SIG-M5 treated with dmso at 0.1 percent for 504 hours (cell line): Measurements from ENCODE around the gene CLTCL1.
A peak's percentile ranks its signal among the peaks of the same experiment; 100 is the strongest.
"Not testable (repeated sequence)": the region's sequence is repeated elsewhere in the genome, so short reads cannot be mapped to it uniquely, and the experiment has no call there.

ENCODE experiments used
- DNase-seq: peaks from one replicate; lab custom pipeline; 2025; ENCODE audit not compliant: unreplicated experiment; lab: John Stamatoyannopoulos, UW

CLTCL1 gene

DNA sequence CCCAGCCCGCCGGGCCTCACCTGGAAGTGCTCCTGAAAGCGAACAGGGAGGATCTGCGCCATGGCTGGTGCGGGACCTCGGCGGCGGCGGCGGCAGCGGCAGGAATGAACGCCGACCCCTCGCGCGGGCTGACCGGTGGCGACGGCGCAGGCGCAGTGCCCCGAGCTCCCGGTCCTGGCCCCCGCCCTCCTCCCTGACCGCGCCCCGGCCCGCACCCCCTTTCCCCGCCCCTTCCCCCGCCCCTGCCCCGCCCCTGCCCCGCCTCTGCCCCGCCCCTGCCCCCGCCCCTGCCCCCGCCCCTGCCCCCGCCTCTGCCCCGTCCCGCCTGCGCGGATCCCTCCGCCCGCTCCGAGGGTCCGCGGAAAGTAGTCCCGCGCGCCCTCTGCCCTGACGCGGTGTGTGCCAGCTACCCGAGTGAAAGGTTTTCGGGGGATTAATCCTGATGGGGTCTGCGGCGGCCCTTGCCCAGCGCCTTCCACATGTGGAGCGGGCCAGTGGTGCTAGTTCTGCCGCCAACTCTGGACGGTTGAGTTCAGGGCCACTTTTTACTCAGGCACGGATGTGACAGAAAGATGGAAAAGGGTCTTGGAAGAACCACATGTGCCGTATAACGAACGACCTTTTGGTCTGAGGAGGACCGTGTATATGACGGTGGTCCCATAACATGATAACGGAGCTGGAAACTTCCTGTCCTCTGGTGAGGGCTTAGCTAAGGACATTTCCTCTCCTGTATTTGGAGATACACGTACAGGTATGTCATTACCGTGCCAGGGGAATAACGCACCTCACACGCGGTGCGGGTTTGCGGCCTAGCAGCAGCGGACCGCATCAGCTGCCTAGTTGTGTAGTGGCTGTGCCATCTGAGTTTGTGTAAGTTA is at the start of gene CLTCL1:
Gene CLTCL1, minus strand, starts transcription at position 140 of the 878 bp plus-strand sequence. Its CDS starts 78 bp downstream, at position 62.
- DNase-seq = peak; percentile 54

GRCh38 chr22:19337137-19337536 is 45.6 kb upstream of the CLTCL1 start:
- DNase-seq = no peak

DNA sequence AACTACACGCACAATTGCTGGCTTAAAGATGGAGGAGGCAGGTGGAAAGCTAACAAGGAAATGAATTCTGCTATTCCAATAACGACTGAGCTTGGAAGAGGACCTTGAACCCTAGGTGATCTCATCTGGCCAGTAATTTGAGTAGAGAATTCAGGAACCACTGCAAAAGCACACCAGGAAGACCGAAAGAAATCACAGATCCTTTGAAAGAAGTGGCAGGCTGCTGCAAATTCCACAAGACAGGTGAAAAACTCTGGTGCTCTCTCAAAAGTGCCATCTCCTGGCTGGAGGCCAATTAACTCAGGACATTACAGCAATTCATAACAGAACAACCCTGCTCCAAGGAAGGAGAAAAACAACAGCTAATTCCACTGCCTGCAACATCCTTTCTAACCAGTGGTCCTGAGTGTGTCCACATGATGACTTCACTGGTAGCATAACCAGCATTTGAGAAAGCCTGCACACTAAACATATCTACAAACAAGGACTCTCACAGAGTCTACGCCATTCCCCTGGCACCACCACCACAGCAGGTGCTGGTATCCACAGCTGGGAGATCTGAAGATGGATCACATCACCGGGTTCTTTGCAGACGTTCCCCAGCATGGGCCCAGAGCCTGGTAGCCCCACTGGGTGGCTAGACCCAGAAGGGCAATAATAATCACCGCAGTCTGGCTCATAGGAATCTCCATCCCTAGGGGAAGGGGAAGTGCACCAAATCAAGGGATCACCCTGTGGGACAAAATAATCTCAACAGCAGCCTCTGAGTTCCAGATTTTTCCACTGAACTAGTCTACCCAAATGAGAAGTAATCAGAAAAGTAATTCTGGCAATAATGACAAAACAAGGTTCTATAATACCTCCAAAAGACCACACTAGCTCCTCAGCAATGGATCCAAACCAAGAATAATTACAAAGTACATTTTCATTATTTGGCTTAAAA is 44.9 kb upstream of the CLTCL1 start:
- DNase-seq = no peak

DNA sequence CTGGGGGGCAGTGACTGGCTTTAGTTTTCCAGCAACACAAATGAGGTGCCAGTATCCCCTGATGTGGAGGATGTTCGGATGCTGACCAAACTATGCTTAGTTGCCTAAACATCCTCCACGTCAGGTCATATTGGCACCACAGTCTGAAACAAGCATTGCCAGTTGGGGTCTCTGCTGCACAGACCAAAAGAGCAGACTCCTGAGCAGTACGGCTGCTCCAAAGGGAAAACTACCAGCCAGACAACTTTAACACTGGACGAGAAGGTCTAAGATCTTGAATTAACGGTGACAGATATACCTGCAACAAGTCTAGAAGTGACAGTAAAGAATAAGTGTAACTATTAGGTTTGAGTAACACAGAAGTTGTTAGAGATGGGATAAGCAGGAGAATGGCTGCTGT is 40.5 kb upstream of the CLTCL1 start:
- DNase-seq = no peak

DNA sequence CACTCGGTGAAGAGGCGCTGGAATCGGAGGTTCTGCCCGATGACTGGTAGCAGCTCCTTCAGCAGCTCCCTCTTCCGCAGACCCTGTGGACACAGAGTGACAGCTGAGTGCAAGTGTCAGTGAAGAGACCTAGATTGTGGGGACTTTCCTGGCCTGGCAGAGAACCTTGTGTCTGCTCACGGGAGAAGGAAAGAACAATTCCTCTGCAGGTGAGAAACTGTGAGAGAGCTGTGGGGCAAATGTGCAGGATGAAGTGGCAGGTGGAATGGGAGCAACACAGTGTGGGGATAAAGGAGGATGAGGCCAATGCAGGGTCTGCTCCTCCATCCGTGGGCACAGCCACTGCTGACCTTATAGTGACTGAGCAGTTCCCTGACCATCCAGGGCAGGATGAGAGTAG is 40.0 kb upstream of the CLTCL1 start:
- DNase-seq = no peak

- no peak for DNase-seq
Measured at GRCh38 chr22:19330865-19331418, 39.4 kb upstream of the CLTCL1 start.

DNA sequence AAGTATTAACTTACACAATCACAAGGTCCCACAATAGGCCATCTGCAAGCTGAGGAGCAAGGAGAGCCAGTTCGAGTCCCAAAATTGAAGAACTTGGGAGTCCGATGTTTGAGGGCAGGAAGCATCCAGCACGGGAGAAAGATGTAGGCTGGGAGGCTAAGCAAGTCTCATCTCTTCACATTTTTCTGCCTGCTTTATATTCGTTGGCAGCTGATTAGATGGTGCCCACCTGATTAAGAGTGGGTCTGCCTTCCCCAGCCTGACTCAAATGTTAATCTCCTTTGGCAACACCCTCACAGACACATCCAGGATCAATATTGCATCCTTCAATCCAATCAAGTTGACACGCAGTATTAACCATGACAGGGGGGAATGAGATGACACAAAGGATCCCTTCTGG is 38.7 kb upstream of the CLTCL1 start:
- not testable (repeated sequence) for DNase-seq

DNA sequence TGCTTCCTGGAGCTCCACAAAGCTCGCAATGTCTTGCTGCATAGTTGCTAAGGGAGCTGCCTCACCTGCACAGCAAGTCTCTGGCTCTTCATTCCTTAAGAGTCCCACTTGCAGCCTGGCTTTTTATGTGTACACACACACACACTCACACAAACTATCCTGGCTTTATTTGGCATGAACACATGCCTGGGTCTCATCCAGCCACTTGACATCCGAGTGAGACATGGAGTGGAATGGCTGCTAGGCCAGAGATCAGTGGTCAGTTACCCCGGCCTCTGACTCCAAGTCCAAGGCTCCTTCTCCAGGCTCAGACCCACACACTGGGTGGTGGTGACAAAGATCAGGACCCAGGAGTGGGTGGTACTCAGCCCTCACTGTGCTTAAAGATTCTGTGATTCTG is 37.9 kb upstream of the CLTCL1 start:
- no peak for DNase-seq

- no peak for DNase-seq
Measured at GRCh38 chr22:19325296-19325948, 33.9 kb upstream of the CLTCL1 start.

- not testable (repeated sequence) for DNase-seq
Measured at GRCh38 chr22:19323420-19323819, 31.9 kb upstream of the CLTCL1 start.

DNA sequence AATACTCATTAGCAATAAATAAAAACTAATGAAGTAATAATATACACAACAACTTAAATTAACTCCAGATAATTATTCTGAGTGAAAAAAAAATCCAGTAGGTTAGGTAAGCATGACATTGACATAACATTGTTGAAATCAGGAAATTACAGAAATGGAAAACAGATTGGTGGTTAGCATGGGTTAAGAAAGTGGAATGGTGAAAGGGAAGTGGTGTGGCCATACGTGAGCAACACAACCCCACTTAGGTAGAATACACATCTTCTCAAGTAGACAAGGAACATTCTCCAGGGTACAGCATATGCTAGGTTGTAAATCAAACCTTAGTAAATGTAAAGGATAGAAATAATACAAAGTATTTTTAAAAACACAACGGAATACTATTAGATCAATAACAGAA is 30.2 kb upstream of the CLTCL1 start:
- peak; percentile 50 for DNase-seq

DNA sequence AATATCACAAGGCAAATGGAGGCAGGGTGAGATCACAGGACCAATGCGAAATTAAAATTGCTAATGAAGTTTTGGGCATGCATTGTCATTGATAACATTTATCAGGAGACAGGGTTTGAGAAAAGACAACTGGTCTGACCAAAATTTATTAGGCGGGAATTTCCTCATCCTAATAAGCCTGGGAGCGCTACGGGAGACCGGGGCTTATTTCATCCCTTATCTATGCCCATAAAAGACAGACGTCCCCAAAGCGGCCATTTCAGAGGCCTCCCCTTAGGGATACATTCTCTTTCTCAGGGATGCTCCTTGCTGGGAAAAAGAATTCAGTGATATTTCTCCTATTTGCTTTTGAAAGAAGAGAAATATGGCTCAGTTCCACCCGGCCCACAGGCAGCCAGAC is 28.6 kb upstream of the CLTCL1 start:
- DNase-seq = not testable (repeated sequence)

DNA sequence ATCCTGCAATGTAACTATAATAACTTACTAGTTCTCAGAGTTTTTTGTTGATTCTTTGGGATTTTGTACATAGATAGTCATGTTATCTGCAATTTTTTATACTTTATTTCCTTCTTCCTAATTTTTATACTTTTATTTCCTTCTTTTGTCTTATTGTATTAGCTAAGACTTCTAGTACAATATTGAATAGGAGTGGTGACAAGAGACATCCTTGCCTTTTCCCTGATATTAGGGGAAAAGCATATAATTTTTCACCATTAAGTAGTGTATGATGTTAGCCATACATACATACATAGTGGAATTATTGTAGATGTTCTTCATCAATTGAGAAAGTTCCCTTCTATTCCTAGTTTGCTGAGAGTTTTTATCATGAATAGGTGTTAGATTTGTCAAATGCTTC is 27.8 kb upstream of the CLTCL1 start:
- no peak for DNase-seq

- no peak for DNase-seq
Measured at GRCh38 chr22:19317865-19318264, 26.3 kb upstream of the CLTCL1 start.

GRCh38 chr22:19307872-19308271 is 16.4 kb upstream of the CLTCL1 start:
- no peak for DNase-seq

DNA sequence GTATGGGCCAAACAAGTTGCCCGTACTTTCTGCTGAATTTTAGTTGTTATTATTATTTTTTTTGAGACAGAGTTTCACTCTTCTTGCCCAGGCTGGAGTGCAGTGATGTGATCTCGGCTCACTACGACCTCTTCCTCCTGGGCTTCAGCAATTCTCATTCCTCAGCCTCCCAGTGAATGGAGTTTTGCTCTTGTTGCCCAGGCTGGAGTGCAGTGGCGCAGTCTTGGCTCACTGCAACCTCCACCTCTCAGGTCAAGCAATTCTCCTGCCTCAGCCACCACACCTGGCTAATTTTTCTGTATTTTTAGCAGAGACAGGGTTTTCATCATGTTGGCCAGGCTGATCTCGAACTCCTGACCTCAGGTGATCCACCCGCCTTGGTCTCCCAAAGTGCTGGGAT is 15.0 kb upstream of the CLTCL1 start:
- not testable (repeated sequence) for DNase-seq

GRCh38 chr22:19304547-19304946 is 13.0 kb upstream of the CLTCL1 start:
- DNase-seq = no peak

GRCh38 chr22:19303785-19304184 is 12.3 kb upstream of the CLTCL1 start:
- no peak for DNase-seq

GRCh38 chr22:19295733-19296132 is 4.2 kb upstream of the CLTCL1 start:
- DNase-seq = no peak

DNA sequence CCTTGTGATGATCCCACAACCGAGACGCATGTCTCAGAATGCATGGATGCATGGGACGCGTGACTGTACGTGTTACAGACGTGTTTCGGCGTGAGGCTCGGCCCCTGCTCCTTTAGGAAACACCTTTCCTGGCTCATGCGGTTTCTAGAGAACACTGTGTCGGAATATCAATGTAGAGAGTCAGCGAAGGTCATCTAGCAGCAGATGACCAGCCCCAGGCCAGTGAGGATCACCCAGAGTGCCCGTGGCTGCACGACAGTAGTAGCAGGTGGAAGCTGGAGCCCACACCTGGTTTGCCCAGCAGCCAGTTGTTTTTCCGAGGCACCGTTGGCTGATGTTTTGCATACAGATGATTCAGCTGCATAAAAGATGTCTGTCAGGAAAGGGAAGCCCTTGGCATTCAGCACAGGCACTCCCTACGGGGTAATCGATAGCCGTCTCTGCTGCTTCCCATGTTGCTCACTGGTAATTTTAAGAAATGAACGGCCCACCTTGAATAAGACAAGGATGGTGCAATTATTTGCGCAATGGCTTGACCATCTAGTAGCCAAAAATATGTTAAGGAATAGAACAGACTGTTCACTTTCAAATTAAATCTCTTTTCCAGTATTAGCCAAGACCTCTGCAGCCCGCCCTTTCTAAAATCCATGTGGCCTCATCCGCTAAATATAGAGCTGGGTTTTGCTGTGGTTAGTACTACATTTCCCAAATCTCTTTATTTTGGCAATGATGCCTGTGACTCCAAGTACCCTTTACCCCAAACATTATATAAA is 1.1 kb upstream of the CLTCL1 start:
- DNase-seq = peak; percentile 22
